K562 (cell line): ENCODE measurements around the gene XAB2.

Source experiments
- EP300 ChIP-seq: IDR thresholded peaks from 2 replicates; pipeline ENCODE4 v1.6.1; 2012; ENCODE audit warnings: low read length, improper control_type of control experiment
- PCBP1 ChIP-seq: fragments of 200-400 bp; formaldehyde crosslinking; IDR thresholded peaks from 2 replicates; pipeline ENCODE4 v1.6.1; 2018; ENCODE audit warnings: mild to moderate bottlenecking, low read depth, low read length; ENCODE audit not compliant: poor library complexity, severe bottlenecking
- TRIM24 ChIP-seq, 2 experiments: fragments of 450-650 bp; IDR thresholded peaks; 2 replicates each; pipeline ENCODE4 v1.6.1; 2016
- ZNF184 ChIP-seq: sonication (generic); formaldehyde crosslinking; IDR thresholded peaks from 2 replicates; pipeline ENCODE4 v1.5.0; 2020; ENCODE audit warnings: missing genetic modification reagents
- TF ChIP-seq, protein P1 (sequence below), 3 experiments: IDR thresholded peaks in 2 of 3; conservative IDR thresholded peaks in 1 of 3; 2 replicates each; pipeline ENCODE4 v1.5.1; 2011 to 2012; ENCODE audit warnings: low read length in 3 of 3, mild to moderate bottlenecking in 3 of 3, control low read depth in 2 of 3, improper control_type of control experiment in 1 of 3, inconsistent platforms in 1 of 3, low read depth in 1 of 3, mixed read lengths in 1 of 3, moderate library complexity in 1 of 3; ENCODE audit not compliant: insufficient read depth in 2 of 3
- TF ChIP-seq, protein P2 (sequence below): fragments of 250-450 bp; sonication (Bioruptor Pico); IDR thresholded peaks from 2 replicates; pipeline ENCODE4 v1.4.0; 2020; ENCODE audit warnings: mild to moderate bottlenecking, moderate library complexity
- TF ChIP-seq, protein P3 (sequence below): sonication (generic); formaldehyde crosslinking; IDR thresholded peaks from 2 replicates; pipeline ENCODE4 v1.8.0; 2022; ENCODE audit warnings: mild to moderate bottlenecking, low read depth, missing genetic modification reagents
- TF ChIP-seq, protein P4 (sequence below): sonication (generic); formaldehyde crosslinking; IDR thresholded peaks from 2 replicates; pipeline ENCODE4 v1.5.0; 2020; ENCODE audit warnings: missing genetic modification reagents

DNA sequence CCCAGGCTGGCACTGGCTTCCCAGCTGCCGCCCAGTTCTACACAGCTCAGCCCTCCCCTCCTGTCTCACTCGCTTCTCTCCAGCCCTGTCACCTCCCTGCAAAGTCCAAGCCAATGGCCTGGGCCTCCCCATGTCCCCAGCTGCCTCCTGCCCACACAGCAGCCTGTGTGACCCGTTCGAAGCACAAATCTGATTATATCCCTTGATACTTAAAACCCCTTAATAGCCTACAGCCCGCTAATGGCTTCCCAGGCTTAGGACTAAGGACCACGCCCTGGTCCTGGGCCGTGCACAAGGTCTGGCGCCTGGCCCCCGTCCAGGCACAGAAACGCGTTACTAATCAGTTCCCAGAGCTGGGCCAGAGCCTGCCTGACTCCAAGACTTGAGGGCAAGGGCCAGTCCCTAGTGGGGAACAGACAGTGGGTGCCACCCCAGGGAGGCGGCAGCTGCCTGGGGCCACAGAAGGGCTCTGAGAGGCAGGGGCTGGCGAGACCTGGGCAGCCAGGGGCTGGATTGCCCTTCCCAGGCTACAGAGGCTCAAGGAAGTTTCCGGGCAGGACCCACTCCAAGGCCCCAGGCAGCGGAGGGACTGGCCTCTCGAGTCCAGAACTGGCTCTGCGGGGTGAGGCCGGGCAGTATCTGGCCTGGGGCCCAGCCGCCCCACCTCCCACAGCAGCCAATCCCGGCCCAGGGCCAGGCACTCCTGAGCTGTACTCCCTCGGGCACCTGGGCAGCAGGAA, 10.4 kb downstream of the XAB2 start:
- TF ChIP-seq, protein P1, sequence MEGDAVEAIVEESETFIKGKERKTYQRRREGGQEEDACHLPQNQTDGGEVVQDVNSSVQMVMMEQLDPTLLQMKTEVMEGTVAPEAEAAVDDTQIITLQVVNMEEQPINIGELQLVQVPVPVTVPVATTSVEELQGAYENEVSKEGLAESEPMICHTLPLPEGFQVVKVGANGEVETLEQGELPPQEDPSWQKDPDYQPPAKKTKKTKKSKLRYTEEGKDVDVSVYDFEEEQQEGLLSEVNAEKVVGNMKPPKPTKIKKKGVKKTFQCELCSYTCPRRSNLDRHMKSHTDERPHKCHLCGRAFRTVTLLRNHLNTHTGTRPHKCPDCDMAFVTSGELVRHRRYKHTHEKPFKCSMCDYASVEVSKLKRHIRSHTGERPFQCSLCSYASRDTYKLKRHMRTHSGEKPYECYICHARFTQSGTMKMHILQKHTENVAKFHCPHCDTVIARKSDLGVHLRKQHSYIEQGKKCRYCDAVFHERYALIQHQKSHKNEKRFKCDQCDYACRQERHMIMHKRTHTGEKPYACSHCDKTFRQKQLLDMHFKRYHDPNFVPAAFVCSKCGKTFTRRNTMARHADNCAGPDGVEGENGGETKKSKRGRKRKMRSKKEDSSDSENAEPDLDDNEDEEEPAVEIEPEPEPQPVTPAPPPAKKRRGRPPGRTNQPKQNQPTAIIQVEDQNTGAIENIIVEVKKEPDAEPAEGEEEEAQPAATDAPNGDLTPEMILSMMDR (IDR thresholded peaks at IDR 0.05 in 2 of 3, conservative IDR thresholded peaks at IDR 0.05 in 1 of 3; ENCODE audit: insufficient read depth in 2 of 3, low read depth in 1 of 3, low read length in 3 of 3): no peak
- no peak for TF ChIP-seq TRIM24 (IDR thresholded peaks at IDR 0.05)
- no peak for TF ChIP-seq ZNF184 (CRISPR knock-in tag)
- TF ChIP-seq PCBP1: no peak
- TF ChIP-seq, protein P2, sequence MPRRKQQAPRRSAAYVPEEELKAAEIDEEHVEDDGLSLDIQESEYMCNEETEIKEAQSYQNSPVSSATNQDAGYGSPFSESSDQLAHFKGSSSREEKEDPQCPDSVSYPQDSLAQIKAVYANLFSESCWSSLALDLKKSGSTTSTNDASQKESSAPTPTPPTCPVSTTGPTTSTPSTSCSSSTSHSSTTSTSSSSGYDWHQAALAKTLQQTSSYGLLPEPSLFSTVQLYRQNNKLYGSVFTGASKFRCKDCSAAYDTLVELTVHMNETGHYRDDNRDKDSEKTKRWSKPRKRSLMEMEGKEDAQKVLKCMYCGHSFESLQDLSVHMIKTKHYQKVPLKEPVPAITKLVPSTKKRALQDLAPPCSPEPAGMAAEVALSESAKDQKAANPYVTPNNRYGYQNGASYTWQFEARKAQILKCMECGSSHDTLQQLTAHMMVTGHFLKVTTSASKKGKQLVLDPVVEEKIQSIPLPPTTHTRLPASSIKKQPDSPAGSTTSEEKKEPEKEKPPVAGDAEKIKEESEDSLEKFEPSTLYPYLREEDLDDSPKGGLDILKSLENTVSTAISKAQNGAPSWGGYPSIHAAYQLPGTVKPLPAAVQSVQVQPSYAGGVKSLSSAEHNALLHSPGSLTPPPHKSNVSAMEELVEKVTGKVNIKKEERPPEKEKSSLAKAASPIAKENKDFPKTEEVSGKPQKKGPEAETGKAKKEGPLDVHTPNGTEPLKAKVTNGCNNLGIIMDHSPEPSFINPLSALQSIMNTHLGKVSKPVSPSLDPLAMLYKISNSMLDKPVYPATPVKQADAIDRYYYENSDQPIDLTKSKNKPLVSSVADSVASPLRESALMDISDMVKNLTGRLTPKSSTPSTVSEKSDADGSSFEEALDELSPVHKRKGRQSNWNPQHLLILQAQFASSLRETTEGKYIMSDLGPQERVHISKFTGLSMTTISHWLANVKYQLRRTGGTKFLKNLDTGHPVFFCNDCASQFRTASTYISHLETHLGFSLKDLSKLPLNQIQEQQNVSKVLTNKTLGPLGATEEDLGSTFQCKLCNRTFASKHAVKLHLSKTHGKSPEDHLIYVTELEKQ (CRISPR knock-in tag): no peak
- TF ChIP-seq, protein P3, sequence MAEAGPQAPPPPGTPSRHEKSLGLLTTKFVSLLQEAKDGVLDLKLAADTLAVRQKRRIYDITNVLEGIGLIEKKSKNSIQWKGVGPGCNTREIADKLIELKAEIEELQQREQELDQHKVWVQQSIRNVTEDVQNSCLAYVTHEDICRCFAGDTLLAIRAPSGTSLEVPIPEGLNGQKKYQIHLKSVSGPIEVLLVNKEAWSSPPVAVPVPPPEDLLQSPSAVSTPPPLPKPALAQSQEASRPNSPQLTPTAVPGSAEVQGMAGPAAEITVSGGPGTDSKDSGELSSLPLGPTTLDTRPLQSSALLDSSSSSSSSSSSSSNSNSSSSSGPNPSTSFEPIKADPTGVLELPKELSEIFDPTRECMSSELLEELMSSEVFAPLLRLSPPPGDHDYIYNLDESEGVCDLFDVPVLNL (CRISPR knock-in tag): no peak
- TF ChIP-seq, protein P4, sequence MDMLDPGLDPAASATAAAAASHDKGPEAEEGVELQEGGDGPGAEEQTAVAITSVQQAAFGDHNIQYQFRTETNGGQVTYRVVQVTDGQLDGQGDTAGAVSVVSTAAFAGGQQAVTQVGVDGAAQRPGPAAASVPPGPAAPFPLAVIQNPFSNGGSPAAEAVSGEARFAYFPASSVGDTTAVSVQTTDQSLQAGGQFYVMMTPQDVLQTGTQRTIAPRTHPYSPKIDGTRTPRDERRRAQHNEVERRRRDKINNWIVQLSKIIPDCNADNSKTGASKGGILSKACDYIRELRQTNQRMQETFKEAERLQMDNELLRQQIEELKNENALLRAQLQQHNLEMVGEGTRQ (CRISPR knock-in tag): no peak
- TF ChIP-seq EP300: no peak
